Measurements from ENCODE around the gene KLC1.

DNA sequence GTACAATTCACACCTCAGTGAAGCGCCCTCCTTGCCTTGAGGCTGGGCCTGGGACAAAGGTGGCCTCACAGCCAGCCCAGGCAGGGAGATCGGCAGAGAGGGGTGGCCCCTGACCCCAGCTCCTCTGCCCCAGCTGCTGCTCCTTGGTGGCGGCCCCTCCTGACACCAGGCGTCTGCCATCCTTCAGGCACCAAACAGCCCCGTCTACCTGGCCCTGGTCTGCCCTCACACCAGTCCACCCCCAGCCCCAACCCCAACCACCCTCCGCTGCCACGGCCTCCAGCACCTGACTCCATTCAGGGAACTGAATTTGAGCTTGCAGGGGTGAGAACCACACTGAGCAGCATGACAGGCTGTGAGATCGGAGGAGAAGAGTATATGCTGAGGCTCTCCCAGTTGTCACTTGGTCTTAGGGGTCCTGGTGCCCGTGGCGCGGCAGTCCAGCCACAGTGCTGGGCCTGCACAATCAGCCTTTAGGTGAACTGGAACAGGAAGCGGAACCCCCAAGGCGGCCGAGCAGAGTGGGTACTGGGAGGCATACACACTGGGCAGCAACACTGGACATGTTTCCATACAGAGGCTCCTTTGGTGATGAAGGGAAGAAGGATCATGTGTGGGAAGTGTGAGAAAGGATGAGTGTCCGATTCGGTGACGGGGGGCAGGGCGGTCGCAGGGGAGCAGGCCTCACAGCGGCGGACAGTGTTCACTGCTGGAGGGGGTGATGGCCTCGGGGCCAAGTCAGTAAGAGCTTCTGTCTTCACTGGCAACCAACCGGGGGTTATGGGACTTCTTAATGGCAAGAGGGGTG, 105.3 kb downstream of the KLC1 start:
- TF ChIP-seq, protein P1, sequence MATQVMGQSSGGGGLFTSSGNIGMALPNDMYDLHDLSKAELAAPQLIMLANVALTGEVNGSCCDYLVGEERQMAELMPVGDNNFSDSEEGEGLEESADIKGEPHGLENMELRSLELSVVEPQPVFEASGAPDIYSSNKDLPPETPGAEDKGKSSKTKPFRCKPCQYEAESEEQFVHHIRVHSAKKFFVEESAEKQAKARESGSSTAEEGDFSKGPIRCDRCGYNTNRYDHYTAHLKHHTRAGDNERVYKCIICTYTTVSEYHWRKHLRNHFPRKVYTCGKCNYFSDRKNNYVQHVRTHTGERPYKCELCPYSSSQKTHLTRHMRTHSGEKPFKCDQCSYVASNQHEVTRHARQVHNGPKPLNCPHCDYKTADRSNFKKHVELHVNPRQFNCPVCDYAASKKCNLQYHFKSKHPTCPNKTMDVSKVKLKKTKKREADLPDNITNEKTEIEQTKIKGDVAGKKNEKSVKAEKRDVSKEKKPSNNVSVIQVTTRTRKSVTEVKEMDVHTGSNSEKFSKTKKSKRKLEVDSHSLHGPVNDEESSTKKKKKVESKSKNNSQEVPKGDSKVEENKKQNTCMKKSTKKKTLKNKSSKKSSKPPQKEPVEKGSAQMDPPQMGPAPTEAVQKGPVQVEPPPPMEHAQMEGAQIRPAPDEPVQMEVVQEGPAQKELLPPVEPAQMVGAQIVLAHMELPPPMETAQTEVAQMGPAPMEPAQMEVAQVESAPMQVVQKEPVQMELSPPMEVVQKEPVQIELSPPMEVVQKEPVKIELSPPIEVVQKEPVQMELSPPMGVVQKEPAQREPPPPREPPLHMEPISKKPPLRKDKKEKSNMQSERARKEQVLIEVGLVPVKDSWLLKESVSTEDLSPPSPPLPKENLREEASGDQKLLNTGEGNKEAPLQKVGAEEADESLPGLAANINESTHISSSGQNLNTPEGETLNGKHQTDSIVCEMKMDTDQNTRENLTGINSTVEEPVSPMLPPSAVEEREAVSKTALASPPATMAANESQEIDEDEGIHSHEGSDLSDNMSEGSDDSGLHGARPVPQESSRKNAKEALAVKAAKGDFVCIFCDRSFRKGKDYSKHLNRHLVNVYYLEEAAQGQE (IDR thresholded peaks at IDR 0.05), result no peak
- TF ChIP-seq, protein P2, sequence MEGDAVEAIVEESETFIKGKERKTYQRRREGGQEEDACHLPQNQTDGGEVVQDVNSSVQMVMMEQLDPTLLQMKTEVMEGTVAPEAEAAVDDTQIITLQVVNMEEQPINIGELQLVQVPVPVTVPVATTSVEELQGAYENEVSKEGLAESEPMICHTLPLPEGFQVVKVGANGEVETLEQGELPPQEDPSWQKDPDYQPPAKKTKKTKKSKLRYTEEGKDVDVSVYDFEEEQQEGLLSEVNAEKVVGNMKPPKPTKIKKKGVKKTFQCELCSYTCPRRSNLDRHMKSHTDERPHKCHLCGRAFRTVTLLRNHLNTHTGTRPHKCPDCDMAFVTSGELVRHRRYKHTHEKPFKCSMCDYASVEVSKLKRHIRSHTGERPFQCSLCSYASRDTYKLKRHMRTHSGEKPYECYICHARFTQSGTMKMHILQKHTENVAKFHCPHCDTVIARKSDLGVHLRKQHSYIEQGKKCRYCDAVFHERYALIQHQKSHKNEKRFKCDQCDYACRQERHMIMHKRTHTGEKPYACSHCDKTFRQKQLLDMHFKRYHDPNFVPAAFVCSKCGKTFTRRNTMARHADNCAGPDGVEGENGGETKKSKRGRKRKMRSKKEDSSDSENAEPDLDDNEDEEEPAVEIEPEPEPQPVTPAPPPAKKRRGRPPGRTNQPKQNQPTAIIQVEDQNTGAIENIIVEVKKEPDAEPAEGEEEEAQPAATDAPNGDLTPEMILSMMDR (IDR thresholded peaks at IDR 0.05; ENCODE audit: low read depth, low read length, missing input control), result no peak

Measured in liver (tissue), 2 donors.